Limb (tissue), 2 donors: ENCODE results near the gene ZNF576.
"Not testable (repeated sequence)": the region's sequence is repeated elsewhere in the genome, so short reads cannot be mapped to it uniquely, and the experiment has no call there.

Experiments used
- DNase-seq, 2 donors: peaks; one replicate each; pipeline ENCODE4 v3.0.0-alpha.2; 2016; ENCODE audit errors: extremely low spot score in 2 of 2

ZNF576 gene

DNA sequence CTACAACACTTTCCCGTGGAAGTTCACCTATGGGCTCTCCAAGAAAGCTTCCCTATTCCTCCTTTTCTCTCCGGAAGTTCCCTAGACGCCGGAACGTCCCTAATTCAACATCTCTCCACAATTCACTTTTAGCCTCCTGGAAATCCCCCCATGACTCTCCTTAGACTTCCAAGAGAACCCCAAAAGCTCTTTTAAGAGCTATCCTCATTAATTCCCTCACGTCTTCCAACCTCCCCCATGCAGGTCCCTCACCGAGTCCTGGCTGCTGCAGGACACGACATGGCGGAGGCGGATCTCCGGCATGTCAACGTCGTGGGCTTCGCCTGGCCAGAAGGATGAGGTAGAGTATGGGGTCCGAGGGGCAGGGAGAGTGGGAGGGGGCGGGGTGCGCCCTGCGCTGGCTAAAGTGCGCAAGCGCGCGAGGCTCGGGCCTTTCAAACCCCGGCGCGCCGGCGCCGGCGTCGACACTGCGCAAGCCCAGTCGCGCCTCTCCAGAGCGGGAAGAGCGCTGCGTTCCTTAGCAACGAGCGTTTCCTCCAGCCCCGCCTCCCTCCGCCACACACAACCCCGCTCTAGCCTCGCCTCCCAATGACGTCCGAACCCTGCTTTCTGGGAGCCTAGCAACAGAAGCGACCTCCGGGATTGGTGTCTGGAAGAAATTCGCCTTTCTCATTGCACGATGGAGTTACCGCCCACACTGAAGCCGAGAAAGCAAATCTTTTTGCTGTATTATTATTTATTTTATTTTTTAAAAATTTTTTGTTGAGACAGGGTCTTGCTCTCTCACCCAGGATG, 21.0 kb upstream of the ZNF576 start, which contains the start of the genes PINLYP and XRCC1:
Gene PINLYP (plus strand): TSS at position 646 of the 795 bp plus-strand sequence. CDS start 1,391 bp downstream, outside the sequence.
Gene XRCC1 (minus strand): TSS at position 372 of the 795 bp plus-strand sequence. CDS start 69 bp downstream, at position 303.
- peak; percentile 98 to 99 for DNase-seq

DNA sequence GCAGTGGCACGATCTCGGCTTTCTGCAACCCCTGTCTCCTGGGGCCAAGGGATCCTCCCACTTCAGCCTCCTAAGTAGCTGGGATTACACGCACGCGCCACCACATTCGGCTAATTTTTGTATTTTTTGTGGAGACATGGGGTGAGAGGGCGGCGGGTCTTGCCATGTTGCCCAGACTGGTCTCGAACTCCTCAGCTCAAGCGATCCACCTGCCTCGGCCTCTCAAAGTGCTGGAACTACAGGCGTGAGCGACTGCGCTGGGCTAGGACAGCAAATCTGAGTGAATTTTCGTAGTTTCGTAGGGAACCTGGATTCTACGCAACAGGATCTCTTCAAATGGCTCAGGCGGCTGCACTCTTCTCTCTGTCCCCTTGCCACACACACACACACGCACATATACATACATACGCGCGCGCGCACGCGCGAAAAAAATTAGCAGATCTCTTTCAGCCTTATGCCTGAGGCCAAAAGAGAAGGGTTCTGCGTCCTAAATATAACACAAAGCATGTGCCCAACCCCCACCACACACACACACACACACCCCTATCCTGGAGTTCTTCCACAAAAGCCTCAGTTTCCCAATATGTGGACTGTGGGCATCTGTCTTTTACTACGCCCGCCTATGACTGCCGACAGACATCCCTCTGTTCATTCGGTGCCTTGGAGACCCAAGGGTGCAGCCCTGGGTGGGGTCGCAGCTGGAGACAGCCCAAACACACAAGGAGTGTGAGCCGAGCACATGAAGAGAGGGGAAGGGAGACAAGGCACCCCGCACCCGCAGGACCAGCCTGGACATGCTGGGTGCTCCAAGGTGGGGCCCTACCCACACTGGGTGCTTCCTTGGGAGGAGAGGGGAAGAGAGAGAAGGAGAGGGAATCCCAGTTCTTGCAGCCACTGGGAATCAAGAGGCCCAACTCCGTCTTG, 20.2 kb upstream of the ZNF576 start:
- DNase-seq, result peak in 1 of 2 donors; percentile 51

DNA sequence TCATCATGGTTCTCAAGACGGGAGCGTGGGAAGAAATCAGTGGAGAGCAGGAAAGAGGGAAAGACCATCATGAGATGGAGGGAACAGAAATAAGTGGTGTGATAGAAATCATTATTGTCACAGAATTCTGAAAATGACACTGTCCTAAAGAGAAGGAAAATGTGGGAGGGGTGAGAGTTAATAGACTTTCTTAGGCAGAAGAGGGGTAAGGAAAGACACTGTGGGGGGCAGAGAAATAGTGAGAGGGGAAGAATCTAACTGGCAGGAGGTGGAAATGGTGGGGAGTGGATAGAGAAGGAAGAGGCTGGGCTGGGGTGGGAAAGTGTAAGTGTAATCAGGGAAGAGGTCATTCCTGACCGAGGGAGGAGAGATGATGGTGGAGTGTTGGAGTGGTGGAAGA, 17.6 kb upstream of the ZNF576 start:
- DNase-seq, result no peak

DNA sequence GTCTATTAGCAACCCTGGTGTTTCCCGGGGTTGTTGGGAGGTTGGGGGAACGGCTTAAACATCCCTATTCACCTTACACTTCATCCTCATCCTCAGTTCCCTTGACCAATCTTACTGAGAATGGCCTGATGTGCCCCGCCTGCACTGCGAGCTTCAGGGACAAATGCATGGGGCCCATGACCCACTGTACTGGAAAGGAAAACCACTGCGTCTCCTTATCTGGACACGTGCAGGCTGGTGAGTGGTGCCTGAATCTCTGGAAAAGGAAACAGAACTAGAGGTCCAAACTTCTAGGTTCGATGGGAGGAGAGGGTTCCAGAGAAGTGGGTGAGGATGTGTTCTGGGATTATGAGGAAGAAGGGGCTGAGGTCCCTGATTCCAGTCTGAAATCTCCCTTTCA, 14.9 kb upstream of the ZNF576 start:
- no peak for DNase-seq

DNA sequence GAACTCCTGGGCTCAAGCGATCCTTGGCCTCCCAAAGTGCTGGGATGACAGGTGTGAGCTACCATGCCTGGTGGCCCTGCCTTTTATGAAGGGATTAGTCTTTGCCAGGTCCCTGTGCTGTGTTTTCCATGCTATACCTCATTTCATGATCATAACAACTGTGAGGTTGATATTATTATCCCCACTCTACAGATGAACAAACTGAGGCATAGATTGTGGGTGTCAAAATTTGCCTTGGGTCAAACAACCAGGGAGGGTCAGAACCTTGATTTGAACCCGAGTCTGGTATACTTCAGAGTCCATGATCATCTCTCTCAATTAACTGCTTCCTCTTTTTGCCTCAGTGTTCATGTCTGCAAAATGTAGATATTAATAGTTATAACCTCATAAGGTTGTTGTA, 13.9 kb upstream of the ZNF576 start:
- no peak for DNase-seq

DNA sequence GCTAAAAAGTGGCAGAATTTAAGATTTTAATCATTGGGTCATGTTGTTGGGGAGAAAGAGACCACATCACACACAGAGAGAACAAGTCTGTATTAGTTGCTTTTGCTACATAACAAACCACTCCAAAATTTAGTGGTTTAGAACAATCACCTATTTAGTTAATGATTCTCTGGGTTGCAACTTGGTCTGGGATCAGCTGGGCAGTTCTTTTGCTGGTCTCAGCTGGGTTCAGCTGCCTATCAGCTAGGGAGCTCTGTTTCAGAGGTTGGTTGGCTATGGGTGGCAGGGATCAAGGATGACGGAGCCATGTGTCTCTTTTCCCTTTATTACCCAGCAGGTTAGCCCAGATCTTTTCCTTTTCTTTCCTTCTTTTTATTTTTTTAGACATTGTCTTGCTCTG, 11.9 kb upstream of the ZNF576 start:
- DNase-seq, result no peak

DNA sequence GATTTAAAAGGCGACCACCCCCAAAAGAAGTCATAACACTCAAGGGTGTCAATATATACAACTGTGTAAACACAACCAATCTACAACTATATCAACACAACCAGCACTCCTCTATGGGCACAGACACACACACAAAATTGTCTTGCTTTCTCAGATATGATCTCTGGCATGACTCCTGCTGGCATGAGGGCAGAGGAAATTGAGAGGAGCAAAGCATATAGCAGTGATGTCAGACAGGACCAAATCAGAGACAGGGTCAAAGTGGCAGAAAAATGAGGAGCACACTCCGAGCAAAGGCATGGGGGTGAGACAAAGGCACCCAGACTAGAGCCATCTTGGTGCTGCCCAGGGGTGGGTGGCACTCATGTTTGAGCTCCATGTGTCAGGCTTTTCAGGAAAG, 10.0 kb upstream of the ZNF576 start:
- DNase-seq, result no peak

DNA sequence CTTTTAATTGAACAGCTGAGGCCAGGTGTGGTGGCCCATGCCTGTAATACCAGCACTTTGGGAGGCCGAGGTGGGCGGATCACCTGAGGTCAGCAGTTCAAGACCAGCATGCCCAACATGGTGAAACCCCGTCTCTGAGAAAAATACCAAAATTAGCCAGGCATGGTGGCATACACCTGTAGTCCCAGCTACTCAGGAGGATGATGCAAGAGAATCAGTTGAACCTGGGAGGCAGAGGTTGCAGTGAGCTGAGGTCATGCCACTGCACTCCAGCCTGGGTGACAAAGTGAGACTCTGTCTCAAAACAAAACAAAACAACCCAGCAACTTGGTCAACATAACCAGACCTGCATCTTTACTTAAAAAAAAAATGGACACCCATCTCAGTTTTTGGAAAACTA, 9.4 kb upstream of the ZNF576 start:
- not testable (repeated sequence) for DNase-seq

DNA sequence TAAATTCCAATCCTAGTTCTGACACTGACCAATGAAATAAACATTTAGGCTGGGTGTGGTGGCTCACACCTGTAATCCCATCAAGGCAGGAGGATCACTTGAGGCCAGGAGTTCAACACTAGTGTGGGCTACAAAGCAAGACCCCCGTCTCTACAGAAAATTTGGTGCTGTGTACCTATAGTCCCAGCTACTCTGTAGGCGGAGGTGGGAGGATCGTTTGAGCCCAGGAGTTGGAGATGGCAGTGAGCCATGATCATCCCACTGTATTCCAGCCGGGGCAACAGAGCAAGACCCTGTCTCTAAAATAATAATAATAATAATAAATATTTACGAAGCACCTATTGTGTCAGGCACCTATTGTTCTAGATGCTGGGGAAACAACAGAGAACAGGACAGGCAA, 7.1 kb upstream of the ZNF576 start:
- DNase-seq, result no peak

DNA sequence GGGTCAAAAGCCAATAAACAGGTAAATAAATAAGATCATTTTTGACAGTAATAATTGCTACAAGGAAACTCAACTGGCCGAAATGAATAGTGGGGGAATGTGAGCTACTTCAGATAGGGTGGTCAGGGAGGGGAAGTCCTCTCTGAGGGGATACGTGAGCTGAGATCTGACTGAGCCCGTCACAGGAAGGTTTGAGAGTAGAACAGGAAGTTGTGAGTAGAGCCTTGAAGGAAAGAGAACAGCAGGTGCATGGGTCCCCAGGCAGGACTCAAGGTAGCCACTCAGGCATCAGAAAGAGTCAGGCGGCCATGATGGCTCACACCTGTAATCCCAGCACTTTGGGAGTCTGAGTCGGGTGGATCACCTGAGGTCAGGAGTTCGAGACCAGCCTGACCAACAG, 6.7 kb upstream of the ZNF576 start:
- no peak for DNase-seq

DNA sequence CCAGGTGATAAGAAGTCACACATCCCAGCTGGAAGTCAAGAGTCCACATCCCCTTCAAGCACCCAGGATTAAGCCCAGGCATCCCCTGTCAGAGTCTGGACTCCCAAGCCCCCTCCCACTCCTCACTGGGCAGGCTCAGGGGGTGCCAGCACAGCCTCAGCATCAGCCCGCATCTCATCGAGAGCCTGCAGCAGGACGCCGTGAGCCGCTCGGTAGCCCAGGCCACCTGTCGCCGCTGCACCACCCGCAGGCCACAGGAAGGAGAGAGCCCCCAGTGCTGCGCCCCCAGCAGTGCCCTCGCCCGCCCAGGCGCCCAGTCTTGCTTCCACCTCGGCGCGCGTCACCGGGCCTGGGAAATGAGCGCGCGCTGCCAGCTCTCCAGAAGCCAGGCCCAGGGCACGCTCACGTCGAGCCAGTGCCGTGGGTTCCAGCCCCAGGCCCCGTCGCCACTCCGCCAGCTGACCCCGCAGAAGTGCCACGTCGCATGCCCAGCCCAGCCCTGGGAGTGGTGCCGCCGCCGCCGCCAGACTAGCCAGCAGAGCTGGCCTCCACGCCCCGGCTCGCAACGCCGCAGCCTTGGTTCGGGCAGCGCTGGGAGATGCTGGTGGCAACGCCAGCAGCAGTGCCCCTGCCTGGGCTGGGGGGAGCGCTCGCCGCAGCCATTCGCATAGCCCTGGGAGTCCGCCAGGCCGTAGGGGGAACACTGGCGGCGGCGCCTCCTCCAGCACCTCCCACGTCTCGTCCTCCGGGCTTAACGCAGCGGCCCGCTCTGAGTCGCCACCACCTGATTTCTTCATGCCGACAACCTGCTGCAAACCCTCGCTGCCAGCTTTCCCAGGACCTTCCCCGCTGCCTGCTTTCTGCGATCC, 4.3 kb upstream of the ZNF576 start:
- no peak for DNase-seq

DNA sequence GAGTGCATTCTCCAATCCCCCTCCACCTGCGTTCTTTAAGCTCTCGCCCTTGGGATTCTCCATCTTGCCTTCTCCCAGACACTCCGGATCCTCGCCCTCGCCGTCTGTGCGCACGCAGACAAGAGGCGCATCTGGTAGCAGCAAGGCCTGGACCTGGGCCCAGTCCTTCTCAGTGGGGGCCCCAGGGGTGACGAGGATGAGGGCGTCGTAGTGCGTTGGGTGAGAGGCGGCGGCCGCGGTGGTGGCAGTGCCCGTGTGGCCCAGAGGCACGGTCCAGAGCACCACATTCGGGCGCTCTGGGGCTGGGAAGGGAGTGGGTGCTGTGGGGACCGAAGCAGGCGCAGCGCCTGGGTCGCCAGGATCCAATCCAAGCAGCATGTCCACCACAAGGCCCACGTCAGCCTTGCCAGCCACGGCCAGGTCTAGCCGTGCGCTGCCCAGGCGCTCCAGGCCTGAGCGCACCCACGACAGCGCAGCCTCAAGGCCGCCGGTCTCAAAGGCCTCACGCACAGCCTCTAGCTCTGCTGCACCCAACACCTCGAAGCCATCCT, 3.5 kb upstream of the ZNF576 start:
- no peak for DNase-seq

DNA sequence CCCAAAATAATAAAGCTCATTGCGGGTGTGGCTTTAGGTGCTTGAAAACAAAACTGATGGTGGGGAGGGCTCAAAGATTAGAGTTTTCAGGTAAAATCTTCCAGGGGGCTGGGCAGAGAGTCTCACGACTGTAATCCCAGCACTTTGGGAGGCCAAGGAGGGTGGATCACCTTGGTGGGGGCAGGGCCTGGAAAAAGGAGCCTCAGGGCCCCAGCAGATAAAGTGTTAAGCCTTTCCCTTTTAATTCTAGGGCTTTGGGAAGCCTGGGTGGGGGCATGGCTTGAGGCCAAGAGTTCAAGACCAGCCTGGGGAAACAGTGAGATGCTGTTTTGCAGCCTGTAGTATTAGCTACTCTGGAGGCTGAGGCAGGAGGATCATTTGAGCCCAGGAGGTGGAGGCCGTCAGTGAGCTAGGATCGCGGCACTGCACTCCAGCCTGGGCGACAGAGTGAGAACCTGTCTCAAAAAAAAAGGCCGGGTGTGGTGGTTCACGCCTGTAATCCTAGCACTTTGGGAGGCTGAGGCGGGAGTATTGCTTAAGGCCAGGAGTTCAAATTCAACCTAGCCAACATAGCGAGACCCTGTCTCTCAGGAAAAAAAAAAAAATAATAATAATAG, 2.2 kb upstream of the ZNF576 start:
- no peak for DNase-seq

DNA sequence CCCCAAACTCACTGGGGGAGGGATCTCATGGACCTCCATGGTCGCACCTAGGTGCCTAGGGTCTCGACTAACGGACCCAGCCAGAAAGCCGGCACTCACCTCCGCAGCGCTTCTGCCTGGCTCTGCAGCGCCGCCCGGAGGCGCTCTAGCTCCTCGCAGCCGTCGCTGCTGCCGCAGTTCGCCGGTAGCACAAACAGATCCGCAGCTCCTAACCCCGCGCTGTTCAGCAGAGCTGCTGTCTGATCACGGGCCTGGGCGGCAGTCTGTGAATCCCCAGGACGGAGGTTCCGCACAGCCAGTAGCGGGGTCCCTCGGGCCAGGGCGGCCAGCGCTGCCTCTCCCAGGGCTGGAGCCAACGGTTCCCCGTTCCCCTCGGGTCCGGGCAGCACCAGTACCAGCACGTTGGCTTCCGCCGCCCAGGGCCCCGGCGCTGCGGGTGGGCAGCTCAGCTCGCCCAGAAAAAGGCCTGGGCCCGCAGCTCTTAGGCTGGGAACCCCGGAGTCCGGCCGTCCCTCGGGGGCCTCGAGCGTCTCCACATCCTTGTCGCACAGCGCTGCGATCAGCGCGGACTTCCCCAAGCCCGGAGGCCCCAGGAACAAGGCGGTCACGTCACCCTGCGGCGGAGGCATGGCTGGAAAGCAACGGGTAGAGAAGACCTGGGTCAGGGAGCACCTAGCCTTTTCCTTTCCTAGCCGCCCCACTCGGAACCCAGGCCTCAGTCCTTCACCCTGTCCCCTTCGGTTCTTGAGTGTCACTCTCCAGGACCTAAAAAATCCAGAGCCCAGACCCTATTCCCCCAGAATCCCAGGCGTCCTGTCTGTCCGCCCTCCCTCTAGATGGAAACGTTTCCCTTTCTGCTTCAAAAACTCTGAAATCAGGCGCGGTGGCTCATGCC, 1.4 kb upstream of the ZNF576 start:
- peak; percentile 59 to 74 for DNase-seq

DNA sequence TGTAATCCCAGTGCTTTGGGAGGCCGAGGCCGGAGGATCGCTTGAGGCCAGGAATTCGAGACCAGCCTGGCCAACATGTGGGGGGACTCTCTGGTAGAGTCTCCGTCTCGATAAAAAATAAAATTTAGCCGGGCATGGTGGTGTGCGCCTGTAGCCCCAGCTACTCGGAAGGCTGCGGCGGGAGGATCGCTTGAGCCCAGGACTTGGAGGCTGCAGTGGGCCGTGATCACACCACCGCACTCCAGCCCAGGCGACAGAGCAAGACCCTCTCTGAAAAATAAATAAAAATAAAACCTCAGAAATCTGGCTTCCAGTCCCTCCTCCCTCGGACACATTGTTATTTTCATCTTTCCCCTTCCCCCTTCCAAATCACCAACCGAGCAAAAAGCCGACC, 793 bp upstream of the ZNF576 start:
- DNase-seq, result no peak

DNA sequence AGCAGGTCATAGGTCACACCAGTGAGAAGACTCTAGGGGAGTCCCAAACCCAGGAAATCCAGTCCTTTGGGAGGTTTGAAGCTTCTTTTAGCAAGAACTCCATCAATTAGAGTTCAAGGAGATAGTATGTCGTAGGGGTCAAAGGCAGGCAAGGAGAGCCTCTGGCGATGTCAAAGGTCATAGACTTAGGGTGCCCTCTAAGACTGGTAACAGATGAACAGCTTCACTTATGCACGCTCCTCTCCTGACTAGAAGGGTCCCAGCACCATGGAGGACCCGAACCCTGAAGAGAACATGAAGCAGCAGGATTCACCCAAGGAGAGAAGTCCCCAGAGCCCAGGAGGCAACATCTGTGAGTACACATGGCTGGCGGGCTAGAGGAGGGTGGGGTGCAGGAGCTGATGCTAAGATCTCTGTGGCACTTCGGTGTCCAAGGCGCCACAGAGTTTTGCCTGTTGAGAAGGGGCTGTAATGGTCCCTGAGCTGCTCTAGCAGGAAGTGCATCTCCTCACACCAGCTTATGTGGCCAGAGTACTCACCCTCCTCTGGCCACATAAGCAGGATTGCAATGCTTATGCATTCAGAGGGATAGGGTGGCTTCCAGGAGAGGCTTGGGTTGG, 557 bp downstream of the ZNF576 start:
- DNase-seq, result no peak

DNA sequence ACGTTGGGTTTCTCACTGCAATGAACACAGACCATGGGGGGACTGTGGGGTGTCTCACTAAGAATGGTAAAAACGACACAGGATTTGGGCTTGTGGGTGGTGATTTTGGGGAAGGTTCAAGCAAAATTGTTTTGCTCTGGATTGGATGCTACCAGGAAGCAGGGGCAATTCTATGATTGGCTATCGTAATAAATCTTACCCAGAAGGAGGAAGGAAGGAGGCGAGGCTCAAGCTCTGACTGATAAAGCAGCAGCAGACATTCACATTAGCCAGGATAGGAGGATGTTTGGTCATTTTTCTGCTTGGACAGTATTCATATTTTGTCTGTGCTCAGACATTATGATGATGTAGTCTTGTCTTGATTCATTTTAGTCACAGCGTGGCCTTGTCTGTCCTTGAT, 1.5 kb downstream of the ZNF576 start:
- no peak for DNase-seq

DNA sequence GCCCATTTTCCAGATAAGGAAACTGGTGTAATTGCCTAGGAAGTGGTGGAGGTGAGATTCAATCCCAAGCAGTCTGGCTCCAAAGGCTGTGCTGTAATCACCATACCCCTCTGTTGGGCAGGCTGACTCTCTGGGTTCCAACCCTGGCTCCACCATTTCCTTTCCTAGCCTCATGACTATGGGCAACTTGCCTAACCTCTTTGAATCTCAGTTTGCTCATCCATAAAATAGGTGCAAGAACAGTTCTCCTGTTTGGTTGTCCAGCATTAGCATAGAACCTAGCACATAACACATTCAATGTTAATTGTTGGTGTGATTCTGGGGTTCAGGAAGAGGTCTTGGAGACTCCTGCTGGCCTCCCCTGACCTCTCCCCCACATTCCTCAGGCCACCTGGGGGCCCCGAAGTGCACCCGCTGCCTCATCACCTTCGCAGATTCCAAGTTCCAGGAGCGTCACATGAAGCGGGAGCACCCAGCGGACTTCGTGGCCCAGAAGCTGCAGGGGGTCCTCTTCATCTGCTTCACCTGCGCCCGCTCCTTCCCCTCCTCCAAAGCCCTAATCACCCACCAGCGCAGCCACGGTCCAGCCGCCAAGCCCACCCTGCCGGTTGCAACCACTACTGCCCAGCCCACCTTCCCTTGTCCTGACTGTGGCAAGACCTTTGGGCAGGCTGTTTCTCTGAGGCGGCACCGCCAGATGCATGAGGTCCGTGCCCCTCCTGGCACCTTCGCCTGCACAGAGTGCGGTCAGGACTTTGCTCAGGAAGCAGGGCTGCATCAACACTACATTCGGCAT, 2.2 kb downstream of the ZNF576 start:
- no peak for DNase-seq
